Stimulated activated CD8-positive, alpha-beta memory T cell treated with anti-CD3 and anti-CD28 coated beads, Interleukin-7, amount 100 ng/mL, for 4 hours (primary cell): ENCODE results near the gene FAF2.
"Not testable (repeated sequence)": the region's sequence is repeated elsewhere in the genome, so short reads cannot be mapped to it uniquely, and the experiment has no call there.

ENCODE experiments used
- DNase-seq, 2 donors: peaks; one replicate each; pipeline ENCODE4 v3.0.0-alpha.2; 2020; ENCODE audit warnings: low read depth in 2 of 2

The FAF2 gene

GRCh38 chr5:176454724-176455394, 6.7 kb downstream of the FAF2 start:
- no peak for DNase-seq

GRCh38 chr5:176458904-176459561, 10.8 kb downstream of the FAF2 start:
- no peak for DNase-seq

- DNase-seq: no peak
These were observed 13.2 kb downstream of the FAF2 start for GRCh38 chr5:176461349-176461748.

GRCh38 chr5:176463113-176463764, 15.1 kb downstream of the FAF2 start:
- no peak for DNase-seq

- no peak for DNase-seq
These were observed 18.2 kb downstream of the FAF2 start for GRCh38 chr5:176466245-176466871.

- DNase-seq: no peak
These were observed 21.1 kb downstream of the FAF2 start for GRCh38 chr5:176469296-176469695.

GRCh38 chr5:176470539-176470938, 22.4 kb downstream of the FAF2 start:
- DNase-seq: no peak

GRCh38 chr5:176471098-176471497, 22.9 kb downstream of the FAF2 start:
- DNase-seq: no peak

DNA sequence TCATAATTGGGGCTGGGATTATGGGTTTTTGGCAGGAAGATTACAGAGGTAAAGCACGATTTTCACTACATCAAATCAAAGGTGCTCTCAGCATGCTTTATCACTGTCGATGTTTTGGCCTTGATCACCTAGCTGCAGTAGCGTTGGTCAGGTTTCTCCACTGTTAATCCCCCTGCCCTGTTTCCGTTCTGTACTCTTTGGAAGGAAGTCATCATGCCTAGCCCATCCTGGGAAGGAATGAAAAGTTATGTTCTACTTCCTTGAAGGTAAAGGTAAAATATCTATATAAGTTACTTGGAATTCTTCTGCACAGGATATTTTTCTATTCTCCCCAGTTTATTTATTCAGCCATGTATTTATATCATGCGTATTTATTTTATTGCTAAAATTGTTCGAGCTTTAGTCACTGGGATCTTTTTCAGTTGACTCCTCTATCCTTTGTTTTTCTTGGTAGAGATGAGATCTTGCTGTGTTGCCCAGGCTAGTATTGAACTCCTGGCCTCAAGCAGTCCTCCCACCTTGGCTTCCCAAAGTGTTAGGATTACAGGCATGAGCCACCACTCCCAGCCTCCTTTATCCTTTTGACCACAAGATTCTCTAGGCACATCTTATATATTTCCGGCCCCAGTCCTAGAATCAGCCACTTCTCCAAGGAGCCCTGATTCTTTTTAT, 25.3 kb downstream of the FAF2 start:
- DNase-seq: no peak

GRCh38 chr5:176474476-176474875, 26.3 kb downstream of the FAF2 start:
- no peak for DNase-seq

- DNase-seq: no peak
These were observed 33.5 kb downstream of the FAF2 start for GRCh38 chr5:176481711-176482110.

- no peak for DNase-seq
These were observed 37.0 kb downstream of the FAF2 start for GRCh38 chr5:176485176-176485575.

- no peak for DNase-seq
These were observed 38.1 kb downstream of the FAF2 start for GRCh38 chr5:176486189-176486757.

DNA sequence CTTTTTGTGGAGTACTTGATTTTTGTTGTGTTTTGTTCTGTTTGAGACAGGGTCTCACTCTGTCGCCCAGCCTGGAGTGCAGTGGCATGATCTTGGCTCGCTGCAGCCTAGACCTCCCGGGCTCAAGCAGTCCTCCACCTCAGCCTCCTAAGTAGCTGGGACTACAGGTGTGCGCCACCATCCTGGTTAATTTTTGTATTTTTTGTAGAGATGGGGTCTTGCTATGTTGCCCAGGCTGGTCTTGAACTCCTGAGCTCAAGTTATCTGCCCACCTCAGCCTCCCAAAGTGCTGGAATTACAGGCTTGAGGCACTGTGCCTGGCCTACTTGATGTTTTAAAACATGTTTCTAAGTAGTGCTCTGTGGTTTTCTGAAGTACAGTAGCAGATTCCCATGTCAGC, 39.0 kb downstream of the FAF2 start:
- not testable (repeated sequence) for DNase-seq

DNA sequence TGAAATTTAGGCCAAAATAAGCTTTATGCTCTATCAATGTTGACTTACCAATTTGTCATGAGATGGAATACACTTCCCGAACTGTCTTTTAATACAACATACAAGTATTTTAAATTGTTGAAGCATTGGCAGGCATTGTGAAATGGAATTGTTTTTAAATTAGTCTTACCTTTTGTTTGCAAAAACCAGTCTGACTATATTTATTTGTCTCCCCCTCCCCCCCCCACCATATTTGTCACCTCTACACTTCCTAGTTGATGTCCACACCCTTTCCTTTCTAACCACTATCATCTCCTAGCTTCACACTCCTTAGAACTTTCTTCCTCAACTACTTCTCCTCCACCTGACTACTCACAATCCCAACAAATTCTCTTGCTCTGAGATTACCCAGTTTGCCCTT, 40.9 kb downstream of the FAF2 start:
- DNase-seq: no peak

- DNase-seq: no peak
These were observed 42.1 kb downstream of the FAF2 start for GRCh38 chr5:176490301-176490700.

- DNase-seq: no peak
These were observed 42.9 kb downstream of the FAF2 start for GRCh38 chr5:176491101-176491502.

- no peak for DNase-seq
These were observed 43.7 kb downstream of the FAF2 start for GRCh38 chr5:176491901-176492300.

GRCh38 chr5:176492431-176492830, 44.2 kb downstream of the FAF2 start:
- DNase-seq: no peak

DNA sequence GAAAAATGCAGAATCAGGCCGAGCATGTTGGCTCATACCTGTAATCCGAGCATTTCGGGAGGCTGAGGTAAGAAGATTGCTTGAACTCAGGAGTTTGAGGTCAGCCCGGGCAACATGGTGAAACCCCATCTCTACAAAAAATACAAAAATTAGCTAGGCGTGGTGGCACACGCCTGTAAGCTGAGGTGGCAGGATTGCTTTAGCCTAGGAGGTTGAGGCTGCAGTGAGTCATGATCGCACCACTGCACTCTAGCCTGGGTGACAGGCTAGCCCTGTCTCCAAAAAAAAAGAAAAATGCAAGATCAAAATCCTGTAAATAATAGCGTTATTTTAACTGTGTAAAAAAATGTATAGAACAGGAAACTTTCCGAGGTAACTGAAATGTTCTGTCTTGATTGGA, 49.7 kb downstream of the FAF2 start:
- DNase-seq: no peak

DNA sequence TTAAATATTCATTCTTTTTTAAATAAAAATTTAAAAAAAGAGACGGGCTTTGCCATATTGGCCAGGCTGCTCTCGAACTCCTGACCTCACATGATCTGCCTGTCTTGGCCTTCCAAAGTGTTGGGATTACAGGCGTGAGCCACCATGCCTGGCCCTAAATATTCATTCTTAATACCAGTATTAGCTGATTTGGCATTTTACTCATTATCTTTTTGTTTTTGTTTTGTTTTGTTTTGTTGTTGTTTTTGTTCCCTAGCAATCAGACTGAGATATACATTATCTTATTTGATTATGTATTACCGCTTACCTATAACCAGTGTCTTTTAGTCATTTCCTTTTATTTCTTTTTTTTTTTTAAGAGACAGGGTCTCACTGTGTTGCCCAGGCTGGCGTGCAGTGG, 51.1 kb downstream of the FAF2 start:
- no peak for DNase-seq

DNA sequence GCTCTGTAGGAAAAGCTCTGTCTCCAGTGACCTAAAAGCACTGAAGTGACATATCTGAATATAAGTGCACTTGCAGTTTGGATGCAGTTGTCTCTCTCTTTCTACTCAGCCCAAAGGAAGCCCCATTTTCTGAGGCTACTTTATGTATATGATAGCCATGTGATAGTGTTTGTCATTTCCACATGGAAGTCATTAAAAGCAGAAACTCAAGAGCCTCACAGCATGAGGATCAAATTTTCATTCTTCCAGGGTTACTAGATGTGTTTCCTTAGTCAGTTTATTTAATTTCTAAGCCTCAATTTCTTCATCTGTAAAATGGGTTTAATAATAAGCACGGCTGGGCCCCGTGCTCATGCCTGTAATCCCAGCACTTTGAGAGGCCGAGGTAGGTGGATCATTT, 52.3 kb downstream of the FAF2 start:
- no peak for DNase-seq
